GM19240 (cell line): ENCODE measurements around the gene PGAM2.

Experiments used
- DNase-seq: peaks from one replicate; pipeline ENCODE4 v3.0.0; 2011; ENCODE audit warnings: low spot score; ENCODE audit not compliant: insufficient read length

Gene PGAM2

DNA sequence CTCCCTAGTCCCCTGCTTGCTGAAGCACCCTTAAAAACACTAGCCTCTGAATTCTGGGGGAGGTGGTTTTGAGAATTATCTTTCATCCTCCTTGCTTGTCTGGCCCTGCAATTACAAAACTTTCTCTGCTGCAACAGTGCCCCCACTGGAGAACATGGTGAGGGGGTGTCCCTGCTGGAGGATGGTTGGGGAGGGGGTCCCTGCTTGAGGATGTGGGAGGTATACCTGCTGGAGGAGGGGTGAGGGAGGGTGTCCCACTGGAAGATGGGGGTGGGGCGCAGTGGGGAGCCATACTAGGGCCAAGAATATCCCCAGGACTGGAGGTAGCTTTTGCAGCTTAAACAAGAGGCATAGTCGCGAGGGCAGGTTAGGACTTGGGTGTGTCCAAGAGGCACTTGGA is 20.2 kb upstream of the PGAM2 start:
- no peak for DNase-seq

DNA sequence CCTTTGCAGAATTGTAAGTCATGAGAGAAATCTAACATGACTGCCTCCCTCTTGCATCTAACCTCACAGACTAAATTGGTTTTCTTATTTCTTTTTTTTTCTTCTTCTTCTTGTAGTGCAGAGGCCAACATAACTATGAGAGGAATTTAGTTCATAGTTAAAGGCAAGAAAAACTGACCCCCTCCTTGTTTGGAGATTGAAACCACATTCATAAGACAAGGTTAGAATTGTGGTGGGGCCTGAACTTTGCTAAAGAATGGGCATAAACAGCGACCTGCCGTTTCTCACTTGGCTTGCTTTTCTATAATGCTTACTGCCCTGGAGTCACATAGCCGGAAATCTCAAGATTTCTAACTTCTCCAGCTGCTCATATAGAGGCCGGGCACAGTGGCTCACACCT is 19.3 kb upstream of the PGAM2 start:
- DNase-seq = no peak

DNA sequence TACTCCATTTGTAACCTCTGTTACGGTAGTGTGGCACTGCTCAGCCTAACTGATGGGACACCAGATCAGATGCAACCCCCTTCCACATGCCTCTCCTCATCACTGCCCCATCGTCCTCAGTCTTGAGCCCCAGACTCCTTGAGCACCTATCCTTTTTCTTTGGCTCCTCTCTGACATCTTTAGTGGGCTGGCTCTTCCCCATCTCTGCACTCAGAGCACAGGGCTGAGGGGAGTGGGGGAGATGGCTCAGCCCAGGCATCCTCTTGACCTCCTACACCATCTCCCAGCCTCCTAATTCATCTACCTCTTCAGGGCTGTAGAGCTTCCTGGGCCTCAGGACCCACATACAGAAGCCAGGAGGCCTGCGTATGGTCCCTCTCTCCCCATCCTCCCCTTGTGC is 18.4 kb upstream of the PGAM2 start:
- DNase-seq = no peak

DNA sequence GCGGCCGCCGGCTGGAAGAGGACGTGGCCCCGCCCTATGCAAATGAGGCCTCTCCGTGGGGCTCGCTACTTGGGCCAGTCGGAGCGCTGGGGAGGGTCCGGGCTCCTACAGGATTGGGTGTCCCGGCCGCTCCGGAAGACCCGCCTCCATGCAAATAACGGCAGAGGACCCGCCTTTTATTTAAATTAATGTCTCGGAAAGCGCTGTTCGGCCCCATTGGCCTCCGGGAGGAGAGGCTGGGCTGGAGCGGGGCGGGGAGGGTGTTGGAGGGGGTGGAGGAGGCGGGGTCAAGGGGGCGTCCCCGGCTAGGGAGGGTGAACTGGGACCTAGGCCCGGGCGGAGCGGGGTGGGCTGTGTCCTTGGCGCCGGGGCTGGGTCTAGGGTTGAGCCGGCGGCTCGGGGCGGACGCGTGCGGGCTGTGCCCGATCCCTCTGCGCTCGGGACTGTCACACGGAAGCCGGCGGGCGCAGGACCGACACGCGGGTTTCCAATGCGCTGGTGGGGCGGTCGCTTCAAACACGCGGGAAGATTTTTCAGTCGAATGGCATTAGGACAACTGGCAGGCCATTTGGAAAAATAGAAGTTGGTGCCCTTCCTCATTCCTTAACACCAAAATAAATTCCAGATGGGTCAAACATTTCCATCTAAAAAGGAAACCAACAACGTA is 17.3 kb upstream of the PGAM2 start:
- DNase-seq = peak; percentile 95

DNA sequence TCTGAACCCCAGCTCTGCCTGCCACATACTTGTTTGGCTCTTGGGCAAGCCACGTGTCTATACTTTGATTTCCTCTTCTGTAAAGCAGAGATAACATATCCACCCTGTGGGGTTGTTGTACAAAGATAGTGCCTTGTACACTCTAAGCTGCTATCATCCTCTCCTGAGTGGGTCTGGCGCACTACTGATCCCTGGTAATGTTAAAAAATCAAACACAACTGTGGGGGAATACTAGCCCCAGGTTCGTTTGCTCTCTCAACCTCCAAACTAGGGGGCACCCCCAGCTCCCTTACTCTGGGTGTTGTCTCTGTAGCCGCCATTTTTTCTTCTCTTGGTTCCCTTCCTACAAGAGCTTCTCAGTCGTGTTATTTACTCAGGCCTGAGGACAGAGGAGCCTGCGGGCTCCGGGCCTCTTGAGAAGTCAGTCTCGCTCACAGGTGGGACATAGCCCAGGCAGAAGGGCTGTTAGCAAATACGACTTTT is 15.9 kb upstream of the PGAM2 start:
- no peak for DNase-seq

DNA sequence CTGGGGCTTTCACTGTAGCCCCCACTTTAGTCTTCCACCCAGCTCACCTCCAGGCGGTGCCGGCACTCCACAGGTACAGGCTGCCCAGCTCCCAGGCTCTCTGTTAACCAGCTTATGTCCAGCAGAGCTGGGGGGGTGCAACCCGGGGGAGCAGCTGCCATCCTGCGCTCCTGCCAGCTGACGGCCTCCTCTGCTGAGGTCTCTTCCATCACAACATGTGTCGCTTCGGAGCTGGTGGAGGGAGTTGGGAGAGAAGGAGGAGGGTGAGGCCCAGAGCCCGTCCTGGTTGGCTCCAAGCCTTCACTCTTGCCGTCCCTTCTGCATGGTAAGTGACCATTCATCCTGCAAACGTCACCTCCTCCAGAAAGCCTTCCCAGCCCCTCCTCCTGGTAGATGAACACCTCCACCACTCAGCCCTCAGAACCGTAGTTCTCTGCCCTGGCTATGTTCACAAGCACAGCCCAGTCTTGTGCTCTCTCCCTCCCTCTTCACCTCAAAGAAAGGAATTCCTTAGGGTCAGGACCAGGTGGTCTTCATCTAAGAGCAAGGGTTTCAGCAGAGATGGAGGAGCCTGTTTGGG is 15.4 kb upstream of the PGAM2 start:
- DNase-seq = no peak

DNA sequence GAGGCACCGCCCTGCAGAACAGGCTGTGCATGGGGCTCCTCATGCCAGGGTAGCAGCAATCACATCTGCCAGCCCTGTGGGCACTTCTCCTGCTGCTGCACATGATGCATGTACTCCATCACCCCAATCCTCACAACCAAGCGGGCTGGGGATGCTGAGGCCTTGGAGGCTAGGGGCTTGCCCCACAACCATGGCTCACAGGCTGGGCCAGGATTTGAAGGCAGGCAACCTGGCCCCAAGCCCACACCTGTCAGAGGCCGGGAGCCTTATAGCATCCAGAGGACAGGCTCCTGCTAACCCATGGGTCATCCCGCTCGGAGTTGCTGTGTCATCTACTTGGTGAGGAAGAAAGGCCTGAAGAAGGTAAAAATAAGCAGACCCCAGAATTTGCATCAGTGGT is 14.8 kb upstream of the PGAM2 start:
- no peak for DNase-seq

DNA sequence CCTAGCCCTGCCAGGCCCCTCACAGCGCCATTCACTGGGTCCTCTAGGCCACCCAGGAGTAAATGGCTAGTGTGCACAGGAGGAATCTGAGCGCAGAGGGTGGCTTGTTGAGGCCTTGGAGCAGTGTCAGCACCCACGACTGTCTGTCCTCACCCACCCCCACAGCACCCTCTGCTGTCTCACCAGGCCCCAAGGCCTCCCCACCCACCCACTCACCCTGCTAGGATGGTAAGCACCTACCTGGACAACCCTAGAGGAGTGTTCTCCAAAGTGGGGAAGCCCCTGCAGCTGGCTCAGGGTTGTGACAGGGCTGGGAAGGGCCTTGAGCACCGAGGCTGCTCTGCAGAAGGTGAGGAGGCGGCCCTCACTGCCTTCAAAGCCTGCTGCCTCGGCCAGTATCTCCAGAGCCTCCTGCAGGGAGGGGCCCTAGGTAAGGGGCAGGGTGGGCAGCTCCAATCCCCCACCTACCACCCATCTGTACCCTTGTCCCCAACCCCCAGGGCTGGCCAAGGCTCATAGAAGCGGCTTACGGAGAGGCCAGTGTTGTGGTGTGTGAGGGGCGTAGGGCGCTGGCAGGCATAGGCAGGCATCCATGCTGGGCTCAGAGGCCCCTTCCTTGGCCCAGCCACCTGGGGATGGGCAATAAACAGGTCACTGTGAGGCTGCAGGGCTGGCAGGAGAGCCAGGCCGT is 14.1 kb upstream of the PGAM2 start:
- no peak for DNase-seq

DNA sequence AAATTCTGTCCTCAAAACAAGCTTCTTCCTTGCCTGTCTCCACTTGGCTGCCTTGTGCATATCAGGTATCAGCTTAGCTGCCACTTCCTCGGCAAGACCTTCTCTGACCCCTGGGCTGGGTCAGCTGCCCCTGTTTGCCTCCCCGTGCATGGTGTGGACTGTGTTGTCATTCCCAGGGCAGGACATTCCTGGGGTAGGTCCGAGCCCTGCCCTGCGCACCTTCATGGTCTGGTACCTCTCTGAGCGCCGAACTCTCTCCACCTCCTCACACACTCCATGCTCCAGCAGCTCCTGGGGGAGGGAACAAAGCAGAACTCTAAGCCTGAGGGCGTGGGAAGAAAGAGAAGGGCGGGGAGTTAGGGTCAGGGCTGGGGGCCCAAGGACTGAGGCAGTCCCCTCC is 13.2 kb upstream of the PGAM2 start:
- no peak for DNase-seq

DNA sequence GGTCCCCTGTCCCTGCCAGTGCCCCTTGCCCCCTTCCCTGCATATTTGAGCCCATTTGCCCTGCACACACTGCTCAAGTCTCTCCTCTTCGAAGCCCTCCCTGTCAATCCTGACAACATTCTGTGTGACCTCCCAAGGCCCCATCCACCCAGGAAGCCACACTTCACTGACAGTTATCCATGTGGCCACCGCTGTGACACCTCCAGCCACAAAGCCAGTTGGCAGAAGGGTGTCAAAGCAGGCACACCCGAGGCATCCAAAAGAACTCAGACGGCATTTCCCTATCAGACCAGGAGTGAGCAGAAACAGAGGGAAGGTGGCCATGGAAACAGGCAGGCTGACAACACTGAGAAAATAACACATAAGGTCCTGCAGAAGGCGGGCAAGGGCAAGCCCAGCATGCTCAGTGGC is 12.3 kb upstream of the PGAM2 start:
- DNase-seq = no peak

DNA sequence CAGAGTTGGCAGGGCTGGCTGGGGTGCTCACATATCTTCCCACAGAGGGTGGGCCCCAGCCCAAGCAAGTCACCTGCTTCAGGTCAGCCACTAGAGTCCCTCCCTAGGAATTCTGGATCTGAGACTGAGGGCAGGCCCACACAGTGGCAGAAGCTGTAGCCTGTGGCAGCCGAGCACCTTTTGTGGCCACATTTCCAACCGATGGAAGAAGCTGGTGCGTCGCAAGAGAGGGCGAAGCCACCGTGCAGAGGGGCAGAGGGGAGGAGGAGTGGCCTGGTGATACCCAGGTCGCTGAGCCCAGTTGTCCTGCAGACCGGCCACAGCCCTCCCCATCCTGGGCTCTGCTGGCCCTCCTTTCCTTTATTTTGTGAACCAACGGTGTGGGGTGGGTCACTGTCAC is 11.7 kb upstream of the PGAM2 start:
- no peak for DNase-seq

DNA sequence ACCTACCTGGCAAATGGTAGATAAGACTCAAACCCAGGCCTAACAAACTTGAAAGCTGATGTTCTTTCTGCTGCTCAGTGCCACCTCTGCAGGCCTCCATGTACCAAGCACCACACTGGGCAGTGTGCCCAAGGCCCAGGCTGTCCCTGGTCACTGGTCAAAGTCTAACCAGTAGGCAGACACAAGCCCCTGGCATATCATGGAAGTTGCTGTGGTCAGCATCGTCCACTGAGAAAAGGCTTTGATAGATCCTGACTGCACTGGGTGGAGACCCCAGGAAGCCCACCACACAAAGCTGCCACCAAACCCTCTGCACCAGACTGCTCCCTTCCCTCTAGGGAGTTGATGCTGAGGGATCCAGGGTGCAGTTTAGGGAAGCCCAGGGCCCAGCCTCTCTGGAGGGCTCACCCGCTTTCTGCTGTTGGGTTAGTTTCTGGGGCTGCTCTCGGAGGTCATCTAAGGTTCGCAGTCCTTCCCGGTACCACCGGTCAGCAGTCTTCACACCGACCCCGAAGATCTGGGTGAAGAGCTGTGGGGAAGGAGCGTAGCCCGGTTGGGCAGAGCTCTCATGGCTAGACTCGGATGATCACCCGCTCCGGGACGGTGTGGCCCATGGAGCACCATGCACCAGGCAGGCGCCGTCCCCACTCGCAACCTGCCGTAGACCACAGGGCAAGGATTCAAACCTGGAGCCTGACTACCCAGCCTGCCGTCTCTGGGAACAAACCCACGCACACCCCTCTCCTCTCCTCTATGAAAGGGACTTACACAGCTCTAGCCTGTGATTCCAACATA is 10.9 kb upstream of the PGAM2 start:
- DNase-seq = no peak

DNA sequence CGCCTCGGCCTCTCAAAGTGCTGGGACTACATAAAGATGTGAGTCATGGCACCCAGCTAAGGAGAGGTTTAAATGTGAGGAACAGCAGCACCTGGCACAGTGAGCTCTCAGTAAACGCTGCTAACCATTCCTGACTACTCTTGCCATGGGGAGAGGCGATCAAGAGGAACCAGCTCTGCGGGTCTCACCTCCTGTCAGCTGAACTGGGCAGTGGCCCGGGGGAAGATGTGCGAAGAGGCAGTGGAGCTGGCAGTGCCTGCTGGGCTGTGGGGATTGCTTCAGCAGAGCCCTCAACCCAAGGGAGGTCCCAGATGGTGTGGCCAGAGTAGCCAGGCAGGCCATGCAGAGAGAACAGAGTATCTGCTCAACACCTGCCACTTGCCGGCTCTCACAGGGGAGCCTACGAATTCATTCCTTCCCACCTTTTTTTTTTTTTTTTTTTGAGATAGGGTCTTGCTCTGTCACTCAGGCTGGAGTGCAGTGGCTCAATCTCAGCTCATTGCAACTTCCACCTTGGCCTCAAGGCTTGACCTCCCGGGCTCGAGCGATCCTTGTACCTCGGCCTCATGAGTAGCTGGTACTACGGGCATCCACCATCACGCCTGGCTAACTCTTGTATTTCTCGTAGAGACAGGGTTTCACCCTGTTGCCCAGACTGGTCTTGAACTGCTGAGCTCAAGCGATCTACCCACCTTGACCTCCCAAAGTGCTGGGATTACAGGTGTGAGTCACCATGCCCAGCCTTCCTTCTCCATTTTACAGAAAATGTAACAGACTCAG is 10.1 kb upstream of the PGAM2 start:
- no peak for DNase-seq

DNA sequence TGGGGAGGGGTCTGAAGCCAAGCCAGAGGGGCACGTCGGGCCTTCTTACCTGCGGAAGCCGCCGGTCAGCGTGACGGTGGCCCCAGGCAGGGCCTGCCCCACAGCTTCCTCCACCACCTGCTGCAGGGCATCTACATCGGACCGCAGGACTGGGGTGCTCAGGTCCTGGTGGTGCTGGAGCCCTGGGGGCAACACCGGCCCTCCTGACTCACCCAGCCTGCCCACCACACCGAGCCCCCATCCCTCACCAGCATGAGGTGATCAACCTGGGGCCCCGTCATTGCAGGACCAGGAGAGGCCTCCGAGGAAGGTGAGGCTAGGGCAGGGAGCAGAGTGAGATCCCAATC is 9.0 kb upstream of the PGAM2 start:
- DNase-seq = no peak

DNA sequence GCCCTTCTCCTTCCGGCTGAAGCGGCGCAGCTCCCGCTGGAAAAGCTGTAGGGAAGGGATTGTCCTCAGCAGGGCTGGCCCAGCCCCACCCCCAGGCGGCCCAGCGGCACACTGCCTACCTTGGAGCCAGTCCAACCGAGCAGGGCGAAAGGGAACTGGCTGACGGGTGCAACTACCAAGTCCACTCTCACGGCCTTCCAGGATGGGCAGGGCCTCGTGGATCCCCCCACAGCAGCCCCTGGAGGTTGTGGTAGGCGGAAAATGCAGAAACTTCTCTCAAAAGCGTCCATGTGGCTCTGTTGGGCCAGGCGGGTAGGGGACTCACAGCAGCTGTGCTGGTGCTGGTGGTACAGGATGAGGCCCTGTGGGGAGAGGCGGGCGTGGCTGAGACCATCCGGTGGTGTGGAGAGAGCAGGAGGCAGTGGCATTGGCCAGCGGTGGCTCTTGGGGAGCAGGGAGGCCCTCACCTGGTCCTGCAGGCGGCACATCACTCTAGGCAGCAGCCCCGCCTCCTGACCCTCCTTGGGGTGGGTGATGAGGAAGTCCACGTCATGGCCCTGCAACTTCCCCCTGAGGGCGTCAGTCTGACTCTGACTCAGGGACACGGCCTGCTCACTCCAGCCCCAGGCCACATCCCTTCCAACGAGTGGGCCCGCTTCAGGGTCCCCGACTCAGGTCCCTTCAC is 8.4 kb upstream of the PGAM2 start:
- DNase-seq = no peak

DNA sequence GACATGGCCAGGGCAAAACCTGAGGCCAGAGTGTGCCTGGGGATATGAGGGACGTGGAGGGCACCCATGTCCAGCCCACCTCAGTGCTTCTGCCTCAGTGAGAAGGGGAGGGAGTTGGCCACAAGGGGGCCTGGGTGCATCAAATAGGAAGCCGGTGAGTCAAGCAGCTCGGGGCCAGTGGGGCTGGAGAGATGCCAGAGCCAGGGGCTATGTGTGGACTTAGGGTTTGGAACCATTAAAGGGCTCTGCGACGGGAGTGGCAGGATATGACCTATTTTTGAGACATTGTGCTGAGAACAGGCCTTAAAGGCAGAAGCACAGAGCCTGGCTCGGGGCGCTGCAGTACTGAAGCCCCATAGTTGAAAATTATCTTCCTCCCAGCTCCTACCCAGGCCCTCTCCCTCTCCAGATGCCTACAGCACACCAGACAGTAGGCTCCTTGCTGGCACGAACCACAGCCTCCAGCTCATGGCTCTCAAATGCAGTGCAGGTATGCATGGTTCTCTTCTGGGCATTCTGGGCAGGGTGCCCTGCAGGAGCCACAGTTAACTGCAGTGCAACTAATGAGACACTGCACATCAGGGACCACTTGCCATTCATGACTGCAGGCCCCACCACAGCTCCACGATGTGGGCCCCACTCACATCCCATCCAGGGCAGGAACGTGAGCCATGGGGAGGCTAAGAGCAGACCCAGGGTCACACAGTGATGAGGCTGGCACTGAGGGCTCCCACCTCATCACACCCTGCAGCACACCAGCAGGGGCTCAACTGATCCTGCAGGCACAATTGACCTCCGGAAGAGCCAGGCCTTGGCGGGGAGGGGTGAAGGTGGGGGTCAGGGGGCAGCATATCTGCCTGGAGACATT is 7.2 kb upstream of the PGAM2 start:
- no peak for DNase-seq

DNA sequence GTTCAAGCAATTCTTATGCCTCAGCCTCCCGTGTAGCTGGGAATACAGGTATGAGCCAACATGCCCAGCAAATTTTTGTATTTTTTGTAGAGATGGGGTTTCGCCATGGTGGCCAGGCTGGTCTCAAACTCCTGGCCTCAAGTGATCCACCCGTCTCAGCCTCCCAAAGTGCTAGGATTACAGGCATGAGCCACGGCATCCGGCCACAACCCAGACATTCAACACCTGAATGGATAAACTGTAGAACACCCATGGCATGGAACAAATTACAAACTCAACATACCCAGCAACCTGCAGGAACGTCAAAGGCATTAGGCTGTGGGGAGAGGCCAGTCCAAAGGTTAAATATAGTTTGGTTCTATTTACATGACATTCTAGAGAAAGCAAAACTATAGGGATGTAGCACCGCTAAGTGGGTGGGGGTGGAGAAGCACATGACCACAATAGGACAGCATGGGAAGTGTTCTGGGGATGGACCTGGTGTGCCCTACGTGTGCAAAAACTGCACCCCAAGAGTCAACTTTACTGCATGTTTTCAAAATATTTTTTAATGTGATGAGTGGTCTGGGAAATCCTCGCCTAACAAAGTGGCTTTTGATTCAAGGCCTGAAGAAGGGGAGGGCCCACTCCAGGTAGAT is 6.5 kb upstream of the PGAM2 start:
- DNase-seq = no peak

DNA sequence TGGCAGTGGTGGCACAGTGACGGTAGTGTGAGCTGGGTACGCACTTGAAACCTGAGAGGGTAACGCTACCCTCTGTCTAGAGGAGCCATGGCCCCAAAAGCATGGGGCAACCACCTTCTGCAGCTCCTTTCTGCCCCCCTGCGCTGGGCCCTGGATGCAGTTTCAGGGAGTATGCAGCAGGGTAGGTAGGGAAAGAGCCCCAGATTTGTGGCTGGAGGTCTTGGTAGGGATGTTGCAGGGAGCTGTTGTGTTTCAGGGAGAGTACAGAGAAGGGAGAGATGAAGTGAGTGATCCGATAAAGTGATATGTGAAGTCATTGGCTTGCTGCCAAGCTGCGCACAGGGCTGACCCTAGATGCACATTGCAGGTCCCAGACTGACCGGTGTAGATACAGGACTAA is 2.7 kb upstream of the PGAM2 start:
- no peak for DNase-seq
